ENCODE results near the gene GALR3.
A peak's percentile ranks its signal among the peaks of the same experiment; 100 is the strongest.

GALR3 gene

DNA sequence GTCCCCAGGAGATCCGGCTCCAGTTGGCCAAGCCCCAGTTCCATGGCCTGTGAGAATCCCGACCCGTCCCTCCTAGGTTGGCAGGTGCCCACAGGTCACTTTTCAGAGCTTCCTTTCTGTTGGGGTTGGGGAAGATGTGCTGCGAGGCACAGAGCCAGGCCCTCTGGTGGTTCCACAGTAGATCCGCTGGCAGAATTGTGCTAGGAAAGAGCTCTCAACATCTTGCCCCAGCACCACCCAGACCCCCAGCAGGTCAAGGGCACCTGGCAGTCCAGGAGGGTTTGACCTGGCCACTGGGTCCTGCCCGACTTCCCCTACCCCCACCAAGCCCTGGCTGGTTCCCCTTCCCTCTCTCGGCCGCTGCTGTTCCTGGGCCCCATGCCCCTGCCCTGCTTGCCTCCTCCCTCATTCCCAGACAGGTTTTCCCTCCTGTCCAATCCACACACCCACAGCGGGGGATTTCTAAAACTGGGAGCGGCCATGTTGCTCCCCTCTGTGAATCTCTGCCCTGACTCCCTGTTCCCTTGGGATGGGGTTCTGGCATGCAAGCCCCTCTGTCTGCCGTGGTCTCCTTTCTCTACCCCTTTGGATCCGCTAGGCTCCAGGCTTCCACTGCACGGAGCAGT lies 41.6 kb upstream of the GALR3 start:
- peak; percentile 50 for DNase-seq (ENCODE audit: low read depth)
- TF ChIP-seq, protein P1, sequence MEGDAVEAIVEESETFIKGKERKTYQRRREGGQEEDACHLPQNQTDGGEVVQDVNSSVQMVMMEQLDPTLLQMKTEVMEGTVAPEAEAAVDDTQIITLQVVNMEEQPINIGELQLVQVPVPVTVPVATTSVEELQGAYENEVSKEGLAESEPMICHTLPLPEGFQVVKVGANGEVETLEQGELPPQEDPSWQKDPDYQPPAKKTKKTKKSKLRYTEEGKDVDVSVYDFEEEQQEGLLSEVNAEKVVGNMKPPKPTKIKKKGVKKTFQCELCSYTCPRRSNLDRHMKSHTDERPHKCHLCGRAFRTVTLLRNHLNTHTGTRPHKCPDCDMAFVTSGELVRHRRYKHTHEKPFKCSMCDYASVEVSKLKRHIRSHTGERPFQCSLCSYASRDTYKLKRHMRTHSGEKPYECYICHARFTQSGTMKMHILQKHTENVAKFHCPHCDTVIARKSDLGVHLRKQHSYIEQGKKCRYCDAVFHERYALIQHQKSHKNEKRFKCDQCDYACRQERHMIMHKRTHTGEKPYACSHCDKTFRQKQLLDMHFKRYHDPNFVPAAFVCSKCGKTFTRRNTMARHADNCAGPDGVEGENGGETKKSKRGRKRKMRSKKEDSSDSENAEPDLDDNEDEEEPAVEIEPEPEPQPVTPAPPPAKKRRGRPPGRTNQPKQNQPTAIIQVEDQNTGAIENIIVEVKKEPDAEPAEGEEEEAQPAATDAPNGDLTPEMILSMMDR (IDR thresholded peaks at IDR 0.05; ENCODE audit: control insufficient read depth, extremely low read depth, insufficient read depth) = peak; percentile 33
- H3K4me3 ChIP-seq (ENCODE audit: low read depth, low read length) = no peak overlapping the region

DNA sequence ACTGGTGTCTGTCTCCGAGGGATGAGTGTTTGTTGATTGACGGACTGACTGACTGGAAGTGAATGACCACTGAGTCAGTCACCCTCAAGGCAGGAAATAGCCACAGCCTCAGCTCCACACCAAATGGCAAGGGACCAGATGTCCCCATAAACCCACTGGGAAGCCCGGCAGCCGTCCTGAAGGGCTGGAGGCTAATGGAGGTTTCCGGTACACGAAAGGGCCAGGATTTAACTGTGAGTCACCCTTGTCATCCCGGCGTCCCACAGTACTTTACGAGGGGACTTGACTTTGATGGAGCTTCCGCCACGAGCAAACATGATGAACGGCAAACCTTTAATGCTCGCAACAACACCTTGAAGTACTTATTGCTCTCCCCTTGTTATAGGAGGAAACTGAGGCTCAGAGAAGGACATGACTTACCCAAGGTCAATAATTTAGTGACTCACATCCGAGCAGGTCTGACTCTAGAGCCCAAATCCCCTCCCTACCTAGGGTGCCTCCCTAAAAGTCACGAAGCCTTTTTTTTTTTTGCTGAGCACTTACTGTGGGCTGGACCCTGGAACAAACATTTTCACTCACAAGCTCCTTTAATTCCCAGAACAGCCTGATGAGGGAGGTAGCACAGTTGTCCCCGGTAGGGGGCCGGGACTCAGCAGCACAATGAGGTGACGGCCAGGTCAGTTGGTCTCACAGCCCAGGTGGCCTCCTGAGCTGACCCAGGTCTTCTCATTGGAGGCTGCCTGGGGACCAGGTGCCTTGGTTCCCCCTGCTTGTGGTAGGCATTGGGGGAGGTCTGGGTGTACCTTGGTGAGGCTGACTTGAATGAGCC lies 40.6 kb upstream of the GALR3 start:
- TF ChIP-seq, protein P1 (IDR thresholded peaks at IDR 0.05; ENCODE audit: control insufficient read depth, extremely low read depth, insufficient read depth) = no peak
- no peak overlapping the region for H3K4me3 ChIP-seq (ENCODE audit: low read depth, low read length)
- DNase-seq (ENCODE audit: low read depth) = no peak

DNA sequence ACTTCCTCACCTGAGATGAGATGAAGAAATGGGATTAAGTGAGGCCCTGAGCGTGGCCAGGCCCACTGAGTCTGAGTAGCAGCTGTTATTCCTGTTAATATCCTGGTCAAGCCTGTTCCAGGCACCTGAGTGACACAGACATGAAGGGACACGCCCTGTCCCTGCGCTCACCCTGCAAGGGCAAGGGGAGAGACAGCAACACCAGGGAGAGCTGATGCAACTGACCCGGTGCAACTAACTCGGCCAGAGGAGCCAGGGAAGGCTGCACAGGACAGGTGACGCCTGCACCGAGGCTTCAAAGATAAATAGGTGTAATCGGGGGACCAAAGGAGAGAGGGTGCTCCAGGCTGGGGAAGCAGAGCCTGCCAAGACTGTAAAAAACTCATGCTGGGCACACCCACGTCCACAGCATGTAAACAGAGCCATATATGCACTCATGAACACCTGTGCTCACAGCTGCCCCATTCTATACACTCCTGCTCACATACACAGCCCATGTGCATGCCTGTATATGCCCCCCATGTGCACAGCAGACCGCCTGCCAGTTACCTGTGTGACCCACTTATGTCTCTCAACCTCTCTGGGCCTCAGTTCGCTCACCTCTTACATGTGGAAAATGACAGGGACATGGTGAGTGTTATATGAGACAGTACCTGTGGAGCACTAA lies 38.2 kb upstream of the GALR3 start:
- TF ChIP-seq, protein P1 (IDR thresholded peaks at IDR 0.05; ENCODE audit: control insufficient read depth, extremely low read depth, insufficient read depth) = no peak
- DNase-seq (ENCODE audit: low read depth) = peak; percentile 83
- H3K4me3 ChIP-seq (ENCODE audit: low read depth, low read length) = no peak overlapping the region

DNA sequence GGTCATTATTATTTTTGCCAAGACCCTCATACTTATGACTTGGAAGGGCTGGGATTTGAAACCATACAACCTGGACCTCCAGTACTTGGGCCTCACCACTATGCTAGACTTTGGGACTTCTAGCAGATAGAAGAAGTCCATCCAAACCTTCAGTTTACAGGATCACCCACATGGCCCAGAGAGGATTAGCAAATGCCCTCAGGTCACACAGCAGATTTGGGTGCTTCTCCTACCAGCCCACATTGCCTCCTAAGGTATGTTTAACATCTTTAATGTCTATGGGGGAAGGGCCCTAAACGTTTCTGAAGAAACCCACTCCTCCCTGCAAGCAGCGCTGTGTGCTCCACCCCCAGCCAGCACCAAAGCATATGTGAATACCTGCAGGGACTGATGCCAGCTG lies 32.9 kb upstream of the GALR3 start:
- TF ChIP-seq, protein P1 (IDR thresholded peaks at IDR 0.05; ENCODE audit: control insufficient read depth, extremely low read depth, insufficient read depth) = no peak
- no peak for DNase-seq (ENCODE audit: low read depth)
- no peak overlapping the region for H3K4me3 ChIP-seq (ENCODE audit: low read depth, low read length)

DNA sequence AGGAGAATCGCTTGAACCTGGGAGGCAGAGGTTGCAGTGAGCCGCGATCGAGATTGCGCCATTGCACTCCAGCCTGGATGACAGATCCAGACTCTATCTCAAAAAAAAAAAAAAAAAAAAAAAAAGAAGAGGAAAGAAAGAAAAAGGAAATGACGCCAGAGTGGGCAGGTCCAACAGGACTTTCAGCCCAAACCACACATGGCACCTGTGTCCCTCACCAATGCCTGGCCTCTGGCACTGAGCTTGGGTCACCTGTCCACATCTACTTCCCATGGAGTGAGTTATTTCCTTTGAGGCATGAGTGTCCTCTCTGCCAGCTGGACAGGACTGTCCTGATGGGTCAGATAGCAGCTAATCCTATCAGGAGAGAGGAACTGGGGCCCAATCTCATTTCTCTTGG lies 30.7 kb upstream of the GALR3 start:
- TF ChIP-seq, protein P1 (IDR thresholded peaks at IDR 0.05; ENCODE audit: control insufficient read depth, extremely low read depth, insufficient read depth) = no peak
- no peak overlapping the region for H3K4me3 ChIP-seq (ENCODE audit: low read depth, low read length)
- no peak for DNase-seq (ENCODE audit: low read depth)

DNA sequence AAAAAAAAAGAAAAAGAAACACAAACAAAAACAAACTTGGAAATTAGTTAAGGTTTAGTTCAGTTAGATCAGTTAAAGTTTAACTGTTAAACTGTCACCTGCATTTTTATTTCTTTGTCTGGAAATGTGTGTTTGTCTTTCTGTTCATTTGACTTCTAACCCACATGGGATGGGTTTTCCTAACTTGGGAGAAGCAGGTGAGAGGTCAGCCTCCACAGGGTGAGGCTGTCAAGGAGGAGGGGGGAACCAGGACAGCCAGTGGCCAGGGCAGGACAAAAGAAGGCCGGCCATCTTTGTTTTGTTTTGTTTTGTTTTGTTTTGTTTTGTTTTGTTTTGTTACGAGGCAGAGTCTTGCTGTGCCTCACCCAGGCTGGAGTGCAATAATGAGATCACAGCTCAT lies 28.8 kb upstream of the GALR3 start:
- no peak overlapping the region for H3K4me3 ChIP-seq (ENCODE audit: low read depth, low read length)
- no peak for DNase-seq (ENCODE audit: low read depth)
- TF ChIP-seq, protein P1 (IDR thresholded peaks at IDR 0.05; ENCODE audit: control insufficient read depth, extremely low read depth, insufficient read depth) = no peak
